ENCODE data around the gene MRPS27. TPM values are rescaled to one million over a fixed set of nuclear protein-coding genes. Genes with fewer than 3 reads are reported as not detected.

MRPS27 gene
- total RNA-seq, 2 experiments from 2014 or later: 25.0 to 26.1 TPM

DNA sequence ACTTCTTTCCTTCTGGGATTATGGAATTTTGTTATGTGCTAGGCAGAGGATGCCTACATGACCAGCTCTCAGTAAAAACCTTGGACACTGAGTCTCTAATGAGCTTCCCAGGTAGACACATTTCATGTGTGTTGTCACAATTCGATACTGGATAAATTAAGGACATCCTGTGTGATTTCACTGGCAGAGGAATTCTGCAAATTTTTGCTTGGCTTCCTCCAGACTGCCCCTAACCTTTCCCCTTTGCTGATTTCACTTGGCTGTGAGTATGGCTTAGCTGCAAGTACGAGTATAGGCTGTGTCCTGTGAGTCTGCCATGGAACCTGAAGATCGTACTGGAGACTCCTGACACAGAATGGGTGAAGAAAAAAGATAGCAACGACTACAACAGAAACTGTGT, 47.6 kb downstream of the MRPS27 start:
- Histone ChIP-seq H3K36me3 (ENCODE audit: insufficient read depth, low read length) (peaks cover 4% of the 10 kb centered on the region), H3K27me3 (ENCODE audit: control insufficient read depth in 1 of 2, insufficient read depth in 2 of 2, low read length in 2 of 2) (no peaks in the 10 kb centered on the region), H3K4me3 (ENCODE audit: low read length) (no peak overlapping the region), H3K27ac (ENCODE audit: low read depth in 1 of 2, low read length in 2 of 2) (no peak overlapping the region), H3K9me3 (ENCODE audit: control insufficient read depth in 1 of 2, insufficient read depth in 1 of 2, low read length in 2 of 2) (no peaks in the 10 kb centered on the region), H3K4me1 (ENCODE audit: insufficient read depth, low read length) (no peaks in the 10 kb centered on the region)
- ChIA-PET POLR2A (no interaction called here), CTCF (no interaction called here)
- intact Hi-C loops (cut with DNase I, micrococcal nuclease): no loop called here
- no peak overlapping the region for H3K4me3 Mint-ChIP-seq
- TF ChIP-seq, protein P1, sequence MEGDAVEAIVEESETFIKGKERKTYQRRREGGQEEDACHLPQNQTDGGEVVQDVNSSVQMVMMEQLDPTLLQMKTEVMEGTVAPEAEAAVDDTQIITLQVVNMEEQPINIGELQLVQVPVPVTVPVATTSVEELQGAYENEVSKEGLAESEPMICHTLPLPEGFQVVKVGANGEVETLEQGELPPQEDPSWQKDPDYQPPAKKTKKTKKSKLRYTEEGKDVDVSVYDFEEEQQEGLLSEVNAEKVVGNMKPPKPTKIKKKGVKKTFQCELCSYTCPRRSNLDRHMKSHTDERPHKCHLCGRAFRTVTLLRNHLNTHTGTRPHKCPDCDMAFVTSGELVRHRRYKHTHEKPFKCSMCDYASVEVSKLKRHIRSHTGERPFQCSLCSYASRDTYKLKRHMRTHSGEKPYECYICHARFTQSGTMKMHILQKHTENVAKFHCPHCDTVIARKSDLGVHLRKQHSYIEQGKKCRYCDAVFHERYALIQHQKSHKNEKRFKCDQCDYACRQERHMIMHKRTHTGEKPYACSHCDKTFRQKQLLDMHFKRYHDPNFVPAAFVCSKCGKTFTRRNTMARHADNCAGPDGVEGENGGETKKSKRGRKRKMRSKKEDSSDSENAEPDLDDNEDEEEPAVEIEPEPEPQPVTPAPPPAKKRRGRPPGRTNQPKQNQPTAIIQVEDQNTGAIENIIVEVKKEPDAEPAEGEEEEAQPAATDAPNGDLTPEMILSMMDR (IDR thresholded peaks at IDR 0.05): no peak
- ATAC-seq (ENCODE audit: poor library complexity): no peak
- no peaks in the 10 kb centered on the region for H3K27me3 Mint-ChIP-seq
- peaks cover 40% of the 10 kb centered on the region for H3K36me3 Mint-ChIP-seq (ENCODE audit: low read depth)
- no peak for DNase-seq
- no peak overlapping the region for H3K27ac Mint-ChIP-seq
- H3K9me3 Mint-ChIP-seq: no peaks in the 10 kb centered on the region
- H3K4me1 Mint-ChIP-seq (ENCODE audit: low read depth): peaks cover 16% of the 10 kb centered on the region

DNA sequence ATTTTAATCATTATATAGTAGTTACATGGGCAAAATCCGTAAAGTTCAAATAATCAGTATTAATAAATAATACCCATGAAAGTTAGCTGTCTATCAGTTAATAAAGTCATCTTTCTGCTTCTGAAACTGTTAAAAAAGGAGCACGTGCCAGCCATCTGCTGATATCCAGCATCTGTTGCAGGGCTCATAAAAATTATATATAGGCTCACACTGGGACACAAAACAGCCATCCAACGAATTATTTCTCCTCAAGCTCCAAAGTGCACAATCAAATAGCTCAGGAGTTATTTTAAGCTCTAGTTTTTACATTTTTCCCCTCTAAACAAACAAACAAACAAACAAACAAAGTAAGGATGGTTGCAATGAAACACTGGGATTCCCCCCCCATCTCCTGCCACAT, 48.3 kb downstream of the MRPS27 start:
- DNase-seq (no peak), ATAC-seq (ENCODE audit: poor library complexity) (no peak)
- H3K4me1 ChIP-seq (ENCODE audit: insufficient read depth, low read length): no peaks in the 10 kb centered on the region
- Mint-ChIP-seq H3K27ac (no peak overlapping the region), H3K36me3 (ENCODE audit: low read depth) (peaks cover 34% of the 10 kb centered on the region), H3K27me3 (no peaks in the 10 kb centered on the region), H3K4me1 (ENCODE audit: low read depth) (peaks cover 16% of the 10 kb centered on the region), H3K4me3 (no peak overlapping the region), H3K9me3 (no peaks in the 10 kb centered on the region)
- intact Hi-C loops (cut with DNase I, micrococcal nuclease): no loop called here
- H3K4me3 ChIP-seq (ENCODE audit: low read length): no peak overlapping the region
- peaks cover 4% of the 10 kb centered on the region for H3K36me3 ChIP-seq (ENCODE audit: insufficient read depth, low read length)
- ChIA-PET POLR2A (no interaction called here), CTCF (interaction anchor here (1.2 kb wide), 1 partner anchor 17 kb away, joined by 3 read pairs; no protein-coding TSS in a partner anchor)
- no peak overlapping the region for H3K27ac ChIP-seq (ENCODE audit: low read depth in 1 of 2, low read length in 2 of 2)
- no peaks in the 10 kb centered on the region for H3K27me3 ChIP-seq (ENCODE audit: control insufficient read depth in 1 of 2, insufficient read depth in 2 of 2, low read length in 2 of 2)
- H3K9me3 ChIP-seq (ENCODE audit: control insufficient read depth in 1 of 2, insufficient read depth in 1 of 2, low read length in 2 of 2): no peaks in the 10 kb centered on the region
- TF ChIP-seq, protein P1 (IDR thresholded peaks at IDR 0.05): no peak

DNA sequence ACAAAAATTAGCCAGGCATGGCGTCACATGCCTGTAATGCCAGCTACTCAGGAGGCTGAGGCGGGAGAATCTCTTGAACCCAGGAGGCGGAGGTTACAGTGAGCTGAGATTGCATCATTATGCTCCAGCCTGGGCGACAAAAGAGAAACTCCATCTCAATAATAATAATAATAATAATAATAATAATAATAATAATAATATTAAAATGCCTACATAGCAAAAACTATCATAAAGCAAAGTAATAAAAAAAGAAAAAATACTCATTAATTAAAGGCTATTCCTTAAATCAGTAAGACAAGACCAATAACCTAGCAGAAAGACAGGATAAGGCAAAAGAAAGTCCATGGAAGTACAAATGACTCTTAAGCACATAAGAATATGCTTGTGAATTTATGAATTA, 50.0 kb downstream of the MRPS27 start:
- CTCF ChIA-PET: interaction anchor here (1.7 kb wide), 1 partner anchor 38 kb away, joined by 6 read pairs; no protein-coding TSS in a partner anchor
- H3K27me3 Mint-ChIP-seq: no peaks in the 10 kb centered on the region

More for the DNA sequence above, 50.0 kb downstream of the MRPS27 start:
- H3K36me3 ChIP-seq (ENCODE audit: insufficient read depth, low read length): peaks cover 4% of the 10 kb centered on the region
- H3K27me3 ChIP-seq (ENCODE audit: control insufficient read depth in 1 of 2, insufficient read depth in 2 of 2, low read length in 2 of 2): no peaks in the 10 kb centered on the region
- H3K4me1 Mint-ChIP-seq (ENCODE audit: low read depth): peaks cover 8% of the 10 kb centered on the region
- TF ChIP-seq, protein P1 (IDR thresholded peaks at IDR 0.05): no peak
- no peak overlapping the region for H3K4me3 Mint-ChIP-seq
- intact Hi-C loops (cut with DNase I, micrococcal nuclease): no loop called here
- no peak overlapping the region for H3K4me3 ChIP-seq (ENCODE audit: low read length)
- no peaks in the 10 kb centered on the region for H3K9me3 Mint-ChIP-seq
- ATAC-seq (ENCODE audit: poor library complexity) (no peak), DNase-seq (no peak)
- peaks cover 28% of the 10 kb centered on the region for H3K36me3 Mint-ChIP-seq (ENCODE audit: low read depth)
- no peaks in the 10 kb centered on the region for H3K4me1 ChIP-seq (ENCODE audit: insufficient read depth, low read length)
- H3K27ac ChIP-seq (ENCODE audit: low read depth in 1 of 2, low read length in 2 of 2): no peak overlapping the region
- POLR2A ChIA-PET: no interaction called here
- no peak overlapping the region for H3K27ac Mint-ChIP-seq
- H3K9me3 ChIP-seq (ENCODE audit: control insufficient read depth in 1 of 2, insufficient read depth in 1 of 2, low read length in 2 of 2): no peaks in the 10 kb centered on the region

Data from CD4-positive, alpha-beta T cell (primary cell).